DND-41 (cell line): ENCODE results near the gene JCHAIN.

Experiments used
- ATAC-seq: fragments of 200-7000 bp; cut with Tn5 transposase; 3 replicates; pipeline ENCODE4 v1.9.1; 2021; ENCODE audit warnings: low read depth; ENCODE audit not compliant: insufficient read depth
- DNase-seq: peaks from one replicate; pipeline ENCODE4 v3.0.0-alpha.2; 2020
- H2AFZ ChIP-seq: 2 replicates; pipeline ENCODE4 v1.6.0; 2012; ENCODE audit warnings: low read depth, low read length
- H3K27ac ChIP-seq: 2 replicates; pipeline ENCODE4 v1.5.1; 2012; ENCODE audit warnings: low read length, inconsistent platforms
- H3K27me3 ChIP-seq: fragments of 200-600 bp; sonication (generic); 2 replicates; pipeline ENCODE4 v1.6.0; 2012; ENCODE audit warnings: low read length, mild to moderate bottlenecking, inconsistent platforms; ENCODE audit not compliant: insufficient read depth, poor library complexity
- H3K36me3 ChIP-seq: 2 replicates; pipeline ENCODE4 v1.5.1; 2012; ENCODE audit warnings: low read length, inconsistent platforms; ENCODE audit not compliant: insufficient read depth
- H3K4me1 ChIP-seq: 2 replicates; pipeline ENCODE4 v1.5.1; 2012; ENCODE audit warnings: mild to moderate bottlenecking, low read length; ENCODE audit not compliant: insufficient read depth
- H3K4me2 ChIP-seq: 2 replicates; pipeline ENCODE4 v1.6.0; 2012; ENCODE audit warnings: mild to moderate bottlenecking, moderate library complexity, low read length, inconsistent platforms; ENCODE audit not compliant: insufficient read depth
- H3K4me3 ChIP-seq, 2 experiments: fragments of 200-600 bp in 1 of 2; shearing (Covaris generic) in 1 of 2; 2 replicates each; pipeline ENCODE4 v1.5.1; 2012 to 2016; ENCODE audit warnings: inconsistent platforms in 2 of 2, low read length in 2 of 2, mild to moderate bottlenecking in 2 of 2, low read depth in 1 of 2, moderate library complexity in 1 of 2
- H3K79me2 ChIP-seq: 2 replicates; pipeline ENCODE4 v1.6.0; 2012; ENCODE audit warnings: low read length, inconsistent platforms; ENCODE audit not compliant: insufficient read depth
- H3K9ac ChIP-seq: 2 replicates; pipeline ENCODE4 v1.6.0; 2012; ENCODE audit warnings: low read depth, mild to moderate bottlenecking, inconsistent platforms, low read length, moderate library complexity
- H3K9me3 ChIP-seq: 2 replicates; pipeline ENCODE4 v1.5.1; 2012; ENCODE audit warnings: low read length, moderate library complexity, mild to moderate bottlenecking, inconsistent platforms; ENCODE audit not compliant: insufficient read depth, severe bottlenecking
- H4K20me1 ChIP-seq: 2 replicates; pipeline ENCODE4 v1.6.0; 2012; ENCODE audit warnings: low read length; ENCODE audit not compliant: insufficient read depth
- EZH2 ChIP-seq: IDR thresholded peaks from 3 replicates; pipeline ENCODE4 v1.6.1; 2012; ENCODE audit warnings: borderline replicate concordance, low read depth, mild to moderate bottlenecking, moderate library complexity, low read length, inconsistent platforms; ENCODE audit not compliant: severe bottlenecking
- TF ChIP-seq, protein P1 (sequence below): IDR thresholded peaks from 2 replicates; pipeline ENCODE4 v1.5.1; 2012; ENCODE audit warnings: borderline replicate concordance, low read length, moderate library complexity, mild to moderate bottlenecking; ENCODE audit not compliant: poor library complexity, severe bottlenecking; ENCODE audit errors: extremely low read depth

Gene JCHAIN

DNA sequence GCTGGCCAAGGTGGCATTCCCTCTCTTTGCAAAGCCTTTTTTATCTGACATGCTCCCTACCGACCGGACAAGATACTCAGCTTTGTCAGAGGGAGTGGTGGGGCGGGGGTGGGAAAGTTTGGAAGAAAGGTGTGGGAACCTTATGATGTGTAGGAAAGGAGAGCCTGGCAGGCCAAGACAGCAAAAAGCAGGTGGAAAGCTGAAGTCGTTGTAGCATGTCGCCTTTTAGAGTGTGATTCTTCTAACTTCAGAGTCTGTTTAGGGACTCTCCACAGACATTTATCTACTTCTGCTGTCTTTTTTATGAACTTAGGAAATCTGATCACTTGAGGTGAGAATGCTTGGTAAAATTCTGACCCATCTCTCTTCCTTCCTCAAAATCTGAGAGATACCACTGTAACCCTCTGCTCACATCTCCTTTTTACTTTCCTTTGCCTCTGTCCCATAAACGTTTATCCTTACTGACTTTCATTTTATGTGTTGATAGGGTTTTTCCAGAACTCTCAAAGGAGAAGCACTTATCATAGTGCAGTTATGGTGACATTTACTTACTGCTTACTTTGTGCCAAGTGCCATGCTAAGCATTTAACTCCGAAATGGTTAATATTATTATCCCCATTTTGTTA is 47.3 kb upstream of the JCHAIN start:
- H2AFZ ChIP-seq: no peak overlapping the region
- DNase-seq (no peak), ATAC-seq (no peak)
- H3K9ac ChIP-seq: no peak overlapping the region
- H3K27me3 ChIP-seq: no peaks in the 10 kb centered on the region
- no peaks in the 10 kb centered on the region for H3K36me3 ChIP-seq
- no peaks in the 10 kb centered on the region for H3K9me3 ChIP-seq
- H3K27ac ChIP-seq: peak overlapping the region; percentile 39
- peaks cover 98% of the 10 kb centered on the region for H3K79me2 ChIP-seq
- H4K20me1 ChIP-seq: peaks cover 6% of the 10 kb centered on the region; the same call in 1 of the 2 replicates
- H3K4me2 ChIP-seq: no peak overlapping the region
- H3K4me3 ChIP-seq: no peak overlapping the region
- no peak for TF ChIP-seq EZH2
- TF ChIP-seq, protein P1, sequence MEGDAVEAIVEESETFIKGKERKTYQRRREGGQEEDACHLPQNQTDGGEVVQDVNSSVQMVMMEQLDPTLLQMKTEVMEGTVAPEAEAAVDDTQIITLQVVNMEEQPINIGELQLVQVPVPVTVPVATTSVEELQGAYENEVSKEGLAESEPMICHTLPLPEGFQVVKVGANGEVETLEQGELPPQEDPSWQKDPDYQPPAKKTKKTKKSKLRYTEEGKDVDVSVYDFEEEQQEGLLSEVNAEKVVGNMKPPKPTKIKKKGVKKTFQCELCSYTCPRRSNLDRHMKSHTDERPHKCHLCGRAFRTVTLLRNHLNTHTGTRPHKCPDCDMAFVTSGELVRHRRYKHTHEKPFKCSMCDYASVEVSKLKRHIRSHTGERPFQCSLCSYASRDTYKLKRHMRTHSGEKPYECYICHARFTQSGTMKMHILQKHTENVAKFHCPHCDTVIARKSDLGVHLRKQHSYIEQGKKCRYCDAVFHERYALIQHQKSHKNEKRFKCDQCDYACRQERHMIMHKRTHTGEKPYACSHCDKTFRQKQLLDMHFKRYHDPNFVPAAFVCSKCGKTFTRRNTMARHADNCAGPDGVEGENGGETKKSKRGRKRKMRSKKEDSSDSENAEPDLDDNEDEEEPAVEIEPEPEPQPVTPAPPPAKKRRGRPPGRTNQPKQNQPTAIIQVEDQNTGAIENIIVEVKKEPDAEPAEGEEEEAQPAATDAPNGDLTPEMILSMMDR: no peak
- H3K4me1 ChIP-seq: peaks cover 48% of the 10 kb centered on the region

- H3K79me2 ChIP-seq: peaks cover 99% of the 10 kb centered on the region
- H3K9ac ChIP-seq: no peak overlapping the region
Observed at GRCh38 chr4:70712604-70713452, 46.5 kb upstream of the JCHAIN start.

DNA sequence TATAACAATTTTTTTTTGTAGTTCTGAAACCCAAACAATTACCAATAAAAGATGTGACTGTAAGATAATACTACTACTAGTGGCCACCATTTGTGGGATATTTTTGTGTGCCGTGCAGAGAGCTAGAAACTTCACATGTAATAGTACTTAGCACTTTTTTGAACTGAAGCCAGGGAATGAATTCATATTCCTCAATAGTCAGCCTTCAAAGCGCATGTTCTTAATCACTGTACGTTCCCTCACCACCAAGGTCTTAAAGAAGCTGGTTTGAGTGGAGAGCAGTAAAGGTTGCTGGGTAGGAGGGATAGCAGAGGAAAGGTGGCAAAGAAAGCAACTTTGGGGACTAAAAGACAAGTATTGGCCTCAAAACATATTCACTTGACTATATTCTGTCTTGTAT is 45.8 kb upstream of the JCHAIN start:
- H3K9ac ChIP-seq: no peak overlapping the region
- peaks cover 61% of the 10 kb centered on the region for H3K4me1 ChIP-seq
- no peak overlapping the region for H2AFZ ChIP-seq
- TF ChIP-seq, protein P1: no peak
- no peak for TF ChIP-seq EZH2
- DNase-seq: no peak
- peaks cover 6% of the 10 kb centered on the region; the same call in 1 of the 2 replicates for H4K20me1 ChIP-seq
- H3K4me2 ChIP-seq: no peak overlapping the region
- no peaks in the 10 kb centered on the region; the same call in 1 of the 2 replicates for H3K36me3 ChIP-seq
- H3K4me3 ChIP-seq: no peak overlapping the region
- ATAC-seq: no peak
- H3K79me2 ChIP-seq: peaks cover 100% of the 10 kb centered on the region
- H3K27ac ChIP-seq: peak overlapping the region; percentile 15; the same call in 1 of the 2 replicates
- no peaks in the 10 kb centered on the region for H3K27me3 ChIP-seq
- no peaks in the 10 kb centered on the region for H3K9me3 ChIP-seq

More at GRCh38 chr4:70712604-70713452, 46.5 kb upstream of the JCHAIN start:
- no peak overlapping the region for H3K4me2 ChIP-seq
- no peak overlapping the region for H3K4me3 ChIP-seq
- peaks cover 6% of the 10 kb centered on the region; the same call in 1 of the 2 replicates for H4K20me1 ChIP-seq
- peak overlapping the region; percentile 39 for H3K27ac ChIP-seq
- peaks cover 55% of the 10 kb centered on the region for H3K4me1 ChIP-seq
- no peaks in the 10 kb centered on the region for H3K9me3 ChIP-seq
- DNase-seq (no peak), ATAC-seq (no peak)
- H3K27me3 ChIP-seq: no peaks in the 10 kb centered on the region
- H2AFZ ChIP-seq: no peak overlapping the region
- no peaks in the 10 kb centered on the region for H3K36me3 ChIP-seq
- TF ChIP-seq, protein P1: no peak
- no peak for TF ChIP-seq EZH2
